OCI-LY7 (cell line): ENCODE measurements around the gene CLINT1.

ENCODE experiments used
- CTCF ChIP-seq: fragments of 200-600 bp; sonication (generic); conservative IDR thresholded peaks from 2 replicates; pipeline ENCODE4 v1.5.1; 2014; ENCODE audit warnings: mild to moderate bottlenecking, antibody characterized with exemption, low read length, moderate library complexity, mixed read lengths
- EZH2phosphoT487 ChIP-seq: fragments of 200-600 bp; sonication (generic); IDR thresholded peaks from 2 replicates; pipeline ENCODE4 v1.6.1; 2018; ENCODE audit warnings: low read depth, borderline replicate concordance, mild to moderate bottlenecking, mixed run types, antibody characterized with exemption, low read length, moderate library complexity, mixed read lengths

DNA sequence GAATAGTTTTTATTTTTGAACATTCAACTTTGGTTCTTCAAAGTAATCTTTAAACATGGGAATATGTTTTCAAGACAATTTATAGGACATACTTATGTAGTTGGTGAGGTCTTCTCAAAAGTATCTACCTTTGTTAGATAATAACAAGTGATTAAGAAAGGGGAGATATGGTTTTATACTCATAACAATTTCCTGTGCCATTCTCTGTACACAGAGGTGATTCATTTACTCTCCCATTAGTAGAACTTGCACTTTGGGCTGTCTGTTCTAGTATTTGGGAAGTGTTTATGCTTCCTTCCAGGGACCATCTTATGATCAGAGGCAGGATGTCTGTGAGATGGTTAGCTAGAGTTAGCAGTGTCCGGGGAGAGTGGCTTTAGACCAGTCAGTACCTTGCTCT, 100.2 kb downstream of the CLINT1 start:
- no peak for TF ChIP-seq CTCF
- no peak for TF ChIP-seq EZH2phosphoT487
